IPS-18a (cell line): Measurements from ENCODE around the gene BZW2.
"Not testable (repeated sequence)": the region's sequence is repeated elsewhere in the genome, so short reads cannot be mapped to it uniquely, and the experiment has no call there.

ENCODE experiments used
- H3K27ac ChIP-seq: one replicate; pipeline ENCODE4 v1.5.1; 2013; ENCODE audit warnings: low read length
- H3K27me3 ChIP-seq: one replicate; pipeline ENCODE4 v1.6.1; 2013; ENCODE audit warnings: mild to moderate bottlenecking, low read length; ENCODE audit not compliant: control insufficient read depth, insufficient read depth
- H3K36me3 ChIP-seq: one replicate; pipeline ENCODE4 v1.6.1; 2013; ENCODE audit warnings: low read depth, low read length; ENCODE audit not compliant: control insufficient read depth
- H3K4me1 ChIP-seq: one replicate; pipeline ENCODE4 v1.6.1; 2013; ENCODE audit warnings: low read depth, low read length; ENCODE audit not compliant: control insufficient read depth
- H3K4me3 ChIP-seq: one replicate; pipeline ENCODE4 v1.5.1; 2013; ENCODE audit warnings: low read length
- H3K9ac ChIP-seq: one replicate; pipeline ENCODE4 v1.6.1; 2013; ENCODE audit warnings: mild to moderate bottlenecking, low read length, moderate library complexity
- H3K9me3 ChIP-seq: one replicate; pipeline ENCODE4 v1.6.1; 2013; ENCODE audit warnings: low read depth, low read length; ENCODE audit not compliant: control insufficient read depth

Gene BZW2

DNA sequence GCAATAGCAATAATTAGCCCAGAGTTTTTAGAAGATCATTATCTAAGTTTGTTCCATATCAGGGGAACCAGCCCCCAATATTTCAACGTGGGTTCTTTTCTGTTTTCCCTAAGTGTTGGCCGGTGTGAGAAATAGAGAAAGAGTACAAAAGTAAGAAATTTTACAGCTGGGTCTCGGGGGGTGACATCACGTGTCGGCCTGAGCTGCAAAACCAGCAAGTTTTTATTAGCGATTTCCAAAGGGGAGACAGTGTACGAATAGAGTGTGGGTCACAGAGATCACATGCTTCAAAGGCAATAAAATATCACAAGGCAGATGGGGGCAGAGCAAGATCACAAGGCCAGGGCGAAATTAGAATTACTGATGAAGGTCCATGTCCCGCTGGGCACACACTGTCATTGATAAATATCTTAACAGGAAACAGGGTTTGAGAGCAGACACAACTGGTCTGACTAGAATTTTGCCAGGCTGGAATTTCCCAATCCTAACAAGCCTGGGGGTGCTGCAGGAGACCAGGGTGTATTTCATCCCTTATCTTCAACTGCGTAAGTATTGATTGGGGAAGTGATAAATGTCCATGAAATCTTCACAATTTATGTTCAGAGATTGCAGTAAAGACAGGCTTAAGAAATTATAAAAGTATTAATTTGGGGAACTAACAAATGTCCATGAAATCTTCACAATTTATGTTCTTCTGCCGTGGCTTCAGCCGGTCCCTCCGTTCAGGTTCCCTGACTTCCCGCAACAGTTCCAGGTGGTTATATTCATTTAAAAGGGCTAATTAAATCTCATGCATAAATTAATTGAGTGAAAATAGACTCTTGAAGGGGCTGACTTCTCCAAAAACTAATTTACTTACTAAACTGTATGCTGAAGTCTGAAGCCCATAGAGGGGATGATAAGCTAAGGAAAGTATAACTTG lies 32.9 kb downstream of the BZW2 start:
- not testable (repeated sequence) for H3K27ac ChIP-seq, H3K4me1 ChIP-seq, H3K9me3 ChIP-seq, H3K27me3 ChIP-seq, H3K4me3 ChIP-seq, H3K9ac ChIP-seq
- peaks cover 49% of the 10 kb centered on the region for H3K36me3 ChIP-seq

DNA sequence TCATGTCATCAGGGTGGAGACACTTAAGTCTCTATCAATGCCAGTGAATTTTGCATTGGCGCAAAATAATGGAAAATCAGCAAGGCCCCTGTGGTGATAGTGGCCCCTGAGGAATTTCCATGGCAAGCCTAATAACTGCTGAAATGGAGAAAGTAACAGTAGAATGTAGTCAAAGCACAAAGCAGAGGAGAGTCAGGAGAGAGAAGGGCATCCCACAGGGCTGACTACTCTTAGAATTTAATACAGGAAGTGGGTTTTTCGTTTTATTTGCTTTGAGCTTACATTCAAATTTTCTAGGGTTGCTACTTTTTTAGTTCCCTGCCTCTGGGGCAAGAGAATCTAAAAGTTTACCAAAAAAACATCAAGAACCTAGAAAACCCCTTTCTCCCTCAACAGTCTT lies 39.0 kb downstream of the BZW2 start:
- H3K9ac ChIP-seq = no peak overlapping the region
- H3K4me1 ChIP-seq = peaks cover 3% of the 10 kb centered on the region
- H3K36me3 ChIP-seq = peaks cover 43% of the 10 kb centered on the region
- no peaks in the 10 kb centered on the region for H3K9me3 ChIP-seq
- no peak overlapping the region for H3K4me3 ChIP-seq
- no peak overlapping the region for H3K27ac ChIP-seq
- no peaks in the 10 kb centered on the region for H3K27me3 ChIP-seq

DNA sequence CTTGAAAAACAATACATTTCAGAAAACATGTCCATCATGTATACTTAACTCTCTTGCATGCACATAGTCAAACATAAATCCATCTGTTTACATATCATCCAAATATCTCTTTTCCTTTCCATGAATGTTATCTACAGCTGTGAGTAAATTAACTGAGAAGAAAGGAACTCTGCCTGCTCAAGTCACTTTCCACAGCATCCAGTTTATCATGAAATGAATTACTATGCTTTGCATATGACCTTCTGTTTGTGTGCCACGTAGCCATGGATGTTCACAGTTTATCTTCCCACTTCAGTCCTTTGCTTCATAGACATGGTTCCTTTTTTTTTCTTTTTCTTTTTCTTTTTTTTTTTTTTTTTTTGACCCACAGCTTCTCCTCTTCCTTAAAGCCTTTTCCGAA lies 39.6 kb downstream of the BZW2 start:
- H3K27me3 ChIP-seq = no peaks in the 10 kb centered on the region
- H3K27ac ChIP-seq = no peak overlapping the region
- H3K36me3 ChIP-seq = peaks cover 49% of the 10 kb centered on the region
- no peak overlapping the region for H3K4me3 ChIP-seq
- no peak overlapping the region for H3K9ac ChIP-seq
- H3K9me3 ChIP-seq = no peaks in the 10 kb centered on the region
- peaks cover 3% of the 10 kb centered on the region for H3K4me1 ChIP-seq

GRCh38 chr7:16688249-16688648 lies 42.3 kb downstream of the BZW2 start:
- Histone ChIP-seq H3K9me3 (no peaks in the 10 kb centered on the region), H3K4me1 (peaks cover 3% of the 10 kb centered on the region), H3K36me3 (peaks cover 49% of the 10 kb centered on the region), H3K9ac (no peak overlapping the region), H3K4me3 (no peak overlapping the region), H3K27ac (no peak overlapping the region), H3K27me3 (no peaks in the 10 kb centered on the region)

GRCh38 chr7:16691241-16691640 lies 45.3 kb downstream of the BZW2 start:
- Histone ChIP-seq H3K4me3 (no peak overlapping the region), H3K27me3 (no peaks in the 10 kb centered on the region), H3K9me3 (no peaks in the 10 kb centered on the region), H3K9ac (no peak overlapping the region), H3K4me1 (no peaks in the 10 kb centered on the region), H3K27ac (no peak overlapping the region), H3K36me3 (peaks cover 55% of the 10 kb centered on the region)

DNA sequence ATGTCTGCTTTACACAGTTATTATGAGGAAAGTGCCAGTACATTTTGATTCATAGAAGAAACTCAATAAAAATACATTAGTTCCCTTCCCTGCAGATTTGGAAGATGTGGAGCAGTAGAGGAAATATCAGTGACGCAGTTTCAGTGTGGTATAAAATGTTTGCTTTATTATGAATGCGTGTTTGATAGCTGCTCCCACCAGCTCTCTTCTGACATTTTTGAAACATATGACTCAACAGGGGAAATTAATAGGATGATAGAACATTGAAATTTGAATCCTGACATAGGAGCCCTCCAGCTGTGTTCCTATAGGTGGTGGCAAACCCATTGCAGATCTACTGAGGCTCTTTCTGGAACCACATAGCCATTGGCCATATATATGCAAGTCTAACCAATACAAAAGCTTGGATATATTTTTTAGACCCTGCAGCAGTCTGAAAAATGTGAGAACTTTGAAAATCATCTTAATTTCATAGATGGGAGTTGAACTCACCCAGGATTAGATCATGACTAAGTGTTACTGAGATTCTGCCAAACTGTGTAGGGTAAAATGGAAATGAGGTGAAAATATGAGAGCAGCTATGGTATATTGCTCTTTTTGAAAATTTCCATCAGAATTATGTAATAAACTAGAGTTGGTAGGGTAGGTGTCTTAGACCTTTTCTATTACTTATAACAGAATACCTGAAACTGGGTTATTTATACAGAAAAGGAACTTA lies 47.8 kb downstream of the BZW2 start:
- Histone ChIP-seq H3K27me3 (no peaks in the 10 kb centered on the region), H3K9me3 (no peaks in the 10 kb centered on the region), H3K27ac (no peak overlapping the region), H3K4me1 (no peaks in the 10 kb centered on the region), H3K36me3 (peaks cover 70% of the 10 kb centered on the region), H3K9ac (no peak overlapping the region), H3K4me3 (no peak overlapping the region)

DNA sequence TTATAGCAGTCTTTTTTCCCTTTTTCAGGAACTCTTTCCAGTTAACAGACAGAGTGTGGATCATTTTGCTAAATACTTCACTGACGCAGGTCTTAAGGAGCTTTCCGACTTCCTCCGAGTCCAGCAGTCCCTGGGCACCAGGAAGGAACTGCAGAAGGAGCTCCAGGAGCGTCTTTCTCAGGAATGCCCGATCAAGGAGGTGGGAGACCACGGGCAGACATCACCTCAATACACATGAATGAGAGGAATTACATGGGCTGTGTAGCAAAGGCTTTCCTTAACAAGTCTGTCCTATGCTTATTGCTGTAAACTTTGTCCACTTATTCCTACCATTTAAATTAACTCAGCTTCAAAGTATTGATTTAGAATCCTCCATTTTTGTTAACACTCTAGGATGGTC lies 48.8 kb downstream of the BZW2 start:
- H3K4me3 ChIP-seq = no peak overlapping the region
- H3K9ac ChIP-seq = no peak overlapping the region
- peaks cover 75% of the 10 kb centered on the region for H3K36me3 ChIP-seq
- H3K9me3 ChIP-seq = no peaks in the 10 kb centered on the region
- H3K27me3 ChIP-seq = no peaks in the 10 kb centered on the region
- H3K4me1 ChIP-seq = no peaks in the 10 kb centered on the region
- no peak overlapping the region for H3K27ac ChIP-seq

- Histone ChIP-seq H3K27ac (no peak overlapping the region), H3K4me3 (no peak overlapping the region), H3K9ac (no peak overlapping the region), H3K36me3 (peaks cover 75% of the 10 kb centered on the region), H3K27me3 (no peaks in the 10 kb centered on the region), H3K9me3 (no peaks in the 10 kb centered on the region), H3K4me1 (no peaks in the 10 kb centered on the region)
These were observed 49.7 kb downstream of the BZW2 start for GRCh38 chr7:16695621-16696237.

DNA sequence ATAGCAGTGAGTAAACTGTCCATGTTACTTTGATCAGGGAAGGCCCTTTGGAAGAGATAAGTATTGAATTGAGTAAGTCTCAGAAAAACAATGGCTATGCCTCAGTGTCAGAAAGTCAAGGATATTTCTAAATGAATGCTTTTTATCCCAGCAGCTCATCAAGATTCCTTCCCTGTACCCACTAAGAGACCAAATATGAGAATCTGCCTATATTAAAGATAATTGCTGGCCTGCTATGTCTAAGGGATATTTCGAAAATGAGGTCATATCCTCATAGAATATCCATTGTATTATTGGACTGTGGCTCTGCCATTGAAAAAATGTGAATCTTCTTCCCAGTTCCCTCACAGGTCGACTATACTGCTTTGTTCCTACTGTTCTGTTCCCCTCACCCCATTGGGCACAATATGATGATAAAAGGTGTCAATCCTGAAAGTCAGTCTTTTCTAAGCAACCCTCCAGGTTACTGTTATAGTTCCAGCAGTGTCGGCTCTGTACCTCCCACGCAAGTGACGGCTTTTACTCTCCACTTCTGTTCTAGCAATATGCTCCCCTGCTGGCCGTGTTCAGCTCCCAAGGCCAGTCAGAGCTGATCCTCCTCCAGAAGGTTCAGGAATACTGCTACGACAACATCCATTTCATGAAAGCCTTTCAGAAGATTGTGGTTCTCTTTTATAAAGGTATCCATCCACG lies 51.7 kb downstream of the BZW2 start:
- Histone ChIP-seq H3K9ac (no peak overlapping the region), H3K27ac (no peak overlapping the region), H3K4me1 (no peaks in the 10 kb centered on the region), H3K4me3 (no peak overlapping the region), H3K27me3 (no peaks in the 10 kb centered on the region), H3K36me3 (peaks cover 74% of the 10 kb centered on the region), H3K9me3 (no peaks in the 10 kb centered on the region)

GRCh38 chr7:16698200-16698905 lies 52.4 kb downstream of the BZW2 start:
- Histone ChIP-seq H3K36me3 (peaks cover 74% of the 10 kb centered on the region), H3K4me3 (no peak overlapping the region), H3K27me3 (no peaks in the 10 kb centered on the region), H3K27ac (no peak overlapping the region), H3K4me1 (no peaks in the 10 kb centered on the region), H3K9me3 (no peaks in the 10 kb centered on the region), H3K9ac (no peak overlapping the region)

DNA sequence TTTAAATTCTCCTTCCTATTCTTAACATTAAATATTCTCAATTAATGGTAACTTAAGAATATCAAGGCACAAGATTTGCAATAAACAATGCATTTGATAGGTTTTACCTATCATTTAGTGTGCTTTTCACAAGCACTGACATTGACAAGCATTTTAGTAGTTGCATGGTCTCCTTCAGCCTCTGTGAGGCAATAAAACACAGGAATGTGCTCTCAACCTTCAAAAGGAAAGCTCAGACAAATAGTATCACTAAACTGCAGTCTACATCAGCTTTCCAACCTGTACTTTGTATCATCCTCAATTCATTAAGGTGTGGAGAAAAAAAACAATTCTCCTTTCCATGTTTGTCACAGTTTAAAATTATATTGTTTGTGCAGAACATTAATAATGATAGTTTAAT lies 56.5 kb downstream of the BZW2 start:
- no peak overlapping the region for H3K9ac ChIP-seq
- H3K9me3 ChIP-seq = no peaks in the 10 kb centered on the region
- H3K4me3 ChIP-seq = no peak overlapping the region
- H3K4me1 ChIP-seq = no peaks in the 10 kb centered on the region
- H3K27ac ChIP-seq = no peak overlapping the region
- H3K36me3 ChIP-seq = peaks cover 66% of the 10 kb centered on the region
- H3K27me3 ChIP-seq = no peaks in the 10 kb centered on the region
